ENCODE results near the gene ZNF157.

Gene ZNF157

DNA sequence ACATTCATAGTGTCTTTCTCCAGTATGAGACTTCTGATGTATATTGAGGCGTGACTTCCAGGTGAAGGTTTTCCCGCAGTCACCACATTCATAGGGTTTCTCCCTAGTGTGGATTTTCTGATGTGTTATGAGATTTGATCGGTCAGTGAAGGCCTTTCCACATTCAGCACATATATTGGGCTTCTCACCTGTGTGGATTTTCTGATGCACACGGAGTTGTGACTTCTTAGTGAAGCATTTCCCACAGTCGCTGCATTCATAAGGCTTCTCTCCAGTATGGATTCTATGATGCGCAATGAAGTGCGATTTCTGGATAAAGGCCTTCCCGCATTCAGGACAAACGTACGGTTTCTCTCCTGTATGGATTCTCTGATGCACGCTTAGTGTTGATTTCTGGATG is 77.2 kb downstream of the ZNF157 start:
- no peak for DNase-seq (ENCODE audit: low read depth)

- DNase-seq (ENCODE audit: low read depth) = no peak
Observed at GRCh38 chrX:47448165-47448806, 77.9 kb downstream of the ZNF157 start.

- DNase-seq (ENCODE audit: low read depth) = no peak
Observed at GRCh38 chrX:47452112-47452511, 81.7 kb downstream of the ZNF157 start.

GRCh38 chrX:47456080-47456479 is 85.7 kb downstream of the ZNF157 start:
- no peak for DNase-seq (ENCODE audit: low read depth)

- DNase-seq (ENCODE audit: low read depth) = peak; percentile 15
Observed at GRCh38 chrX:47458528-47458927, 88.2 kb downstream of the ZNF157 start.

DNA sequence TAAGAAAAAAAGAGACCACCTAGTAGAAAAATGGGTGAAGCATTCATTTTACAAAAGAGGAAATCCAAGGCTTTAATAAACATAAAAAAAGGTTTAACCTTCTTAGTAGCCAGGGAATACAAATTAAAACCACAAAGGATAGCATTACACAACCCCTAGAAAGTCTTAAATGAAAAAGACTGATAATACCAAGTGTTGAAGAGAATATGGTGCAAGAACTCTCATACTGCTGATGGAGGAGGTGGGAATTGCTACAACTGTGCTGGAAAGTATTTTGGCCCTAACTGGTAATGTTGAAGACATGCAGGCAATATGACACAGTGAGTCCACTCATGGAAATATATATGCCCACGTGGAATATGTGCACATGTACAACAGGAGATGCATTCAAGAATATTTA is 90.2 kb downstream of the ZNF157 start:
- DNase-seq (ENCODE audit: low read depth) = no peak
